Erythroblast (primary cell): ENCODE measurements around the gene SPTLC2.

ENCODE experiments used
- GATA1 ChIP-seq: IDR thresholded peaks from 2 replicates; pipeline ENCODE4 v1.6.1; 2011; ENCODE audit warnings: low read depth, mild to moderate bottlenecking, control low read depth, low read length, moderate library complexity
- POLR2A ChIP-seq: IDR thresholded peaks from 2 replicates; pipeline ENCODE4 v1.6.1; 2011; ENCODE audit warnings: mild to moderate bottlenecking, low read length

GRCh38 chr14:77458249-77458950 lies 158.0 kb downstream of the SPTLC2 start:
- TF ChIP-seq POLR2A (peak; percentile 49), GATA1 (peak; percentile 28)
